H1 (cell line): ENCODE results near the gene ENTR1.
"Not testable (repeated sequence)": the region's sequence is repeated elsewhere in the genome, so short reads cannot be mapped to it uniquely, and the experiment has no call there.

ENCODE experiments used
- POLR2AphosphoS5 ChIP-seq: IDR thresholded peaks from 2 replicates; pipeline ENCODE4 v1.6.1; 2011; ENCODE audit warnings: low read depth, low read length
- SIN3A ChIP-seq, 2 experiments: IDR thresholded peaks in 1 of 2; conservative IDR thresholded peaks in 1 of 2; 2 replicates each; pipeline ENCODE4 v1.6.1; 2011 to 2012; ENCODE audit warnings: low read length in 2 of 2, improper control_type of control experiment in 1 of 2, low read depth in 1 of 2, mild to moderate bottlenecking in 1 of 2
- TF ChIP-seq, protein P1 (sequence below): fragments of 300-600 bp; sonication (generic); IDR thresholded peaks from 2 replicates; pipeline ENCODE4 v1.7.1; 2012; ENCODE audit warnings: low read length, moderate library complexity, mild to moderate bottlenecking, inconsistent platforms; ENCODE audit not compliant: insufficient replicate concordance

DNA sequence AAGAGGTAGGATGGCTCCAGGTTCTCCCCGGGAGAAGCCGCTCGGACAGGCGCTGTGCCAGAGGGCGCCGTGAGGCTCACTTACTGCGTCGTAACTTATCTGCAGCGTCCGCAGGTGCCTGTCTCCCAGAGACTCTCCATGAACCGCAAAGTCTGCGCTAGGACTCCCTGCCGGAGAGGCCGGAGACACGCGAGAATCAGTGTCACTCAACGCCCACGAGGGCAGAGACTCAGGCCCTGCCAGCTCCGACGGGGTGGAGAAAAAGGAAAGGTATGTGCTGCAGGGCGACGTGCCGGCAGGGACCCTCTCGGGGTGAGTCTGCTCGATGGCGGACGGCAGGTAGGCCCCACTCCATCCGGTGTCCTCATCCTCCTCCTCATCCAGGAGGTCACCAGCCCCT is 3.4 kb downstream of the ENTR1 start:
- TF ChIP-seq, protein P1, sequence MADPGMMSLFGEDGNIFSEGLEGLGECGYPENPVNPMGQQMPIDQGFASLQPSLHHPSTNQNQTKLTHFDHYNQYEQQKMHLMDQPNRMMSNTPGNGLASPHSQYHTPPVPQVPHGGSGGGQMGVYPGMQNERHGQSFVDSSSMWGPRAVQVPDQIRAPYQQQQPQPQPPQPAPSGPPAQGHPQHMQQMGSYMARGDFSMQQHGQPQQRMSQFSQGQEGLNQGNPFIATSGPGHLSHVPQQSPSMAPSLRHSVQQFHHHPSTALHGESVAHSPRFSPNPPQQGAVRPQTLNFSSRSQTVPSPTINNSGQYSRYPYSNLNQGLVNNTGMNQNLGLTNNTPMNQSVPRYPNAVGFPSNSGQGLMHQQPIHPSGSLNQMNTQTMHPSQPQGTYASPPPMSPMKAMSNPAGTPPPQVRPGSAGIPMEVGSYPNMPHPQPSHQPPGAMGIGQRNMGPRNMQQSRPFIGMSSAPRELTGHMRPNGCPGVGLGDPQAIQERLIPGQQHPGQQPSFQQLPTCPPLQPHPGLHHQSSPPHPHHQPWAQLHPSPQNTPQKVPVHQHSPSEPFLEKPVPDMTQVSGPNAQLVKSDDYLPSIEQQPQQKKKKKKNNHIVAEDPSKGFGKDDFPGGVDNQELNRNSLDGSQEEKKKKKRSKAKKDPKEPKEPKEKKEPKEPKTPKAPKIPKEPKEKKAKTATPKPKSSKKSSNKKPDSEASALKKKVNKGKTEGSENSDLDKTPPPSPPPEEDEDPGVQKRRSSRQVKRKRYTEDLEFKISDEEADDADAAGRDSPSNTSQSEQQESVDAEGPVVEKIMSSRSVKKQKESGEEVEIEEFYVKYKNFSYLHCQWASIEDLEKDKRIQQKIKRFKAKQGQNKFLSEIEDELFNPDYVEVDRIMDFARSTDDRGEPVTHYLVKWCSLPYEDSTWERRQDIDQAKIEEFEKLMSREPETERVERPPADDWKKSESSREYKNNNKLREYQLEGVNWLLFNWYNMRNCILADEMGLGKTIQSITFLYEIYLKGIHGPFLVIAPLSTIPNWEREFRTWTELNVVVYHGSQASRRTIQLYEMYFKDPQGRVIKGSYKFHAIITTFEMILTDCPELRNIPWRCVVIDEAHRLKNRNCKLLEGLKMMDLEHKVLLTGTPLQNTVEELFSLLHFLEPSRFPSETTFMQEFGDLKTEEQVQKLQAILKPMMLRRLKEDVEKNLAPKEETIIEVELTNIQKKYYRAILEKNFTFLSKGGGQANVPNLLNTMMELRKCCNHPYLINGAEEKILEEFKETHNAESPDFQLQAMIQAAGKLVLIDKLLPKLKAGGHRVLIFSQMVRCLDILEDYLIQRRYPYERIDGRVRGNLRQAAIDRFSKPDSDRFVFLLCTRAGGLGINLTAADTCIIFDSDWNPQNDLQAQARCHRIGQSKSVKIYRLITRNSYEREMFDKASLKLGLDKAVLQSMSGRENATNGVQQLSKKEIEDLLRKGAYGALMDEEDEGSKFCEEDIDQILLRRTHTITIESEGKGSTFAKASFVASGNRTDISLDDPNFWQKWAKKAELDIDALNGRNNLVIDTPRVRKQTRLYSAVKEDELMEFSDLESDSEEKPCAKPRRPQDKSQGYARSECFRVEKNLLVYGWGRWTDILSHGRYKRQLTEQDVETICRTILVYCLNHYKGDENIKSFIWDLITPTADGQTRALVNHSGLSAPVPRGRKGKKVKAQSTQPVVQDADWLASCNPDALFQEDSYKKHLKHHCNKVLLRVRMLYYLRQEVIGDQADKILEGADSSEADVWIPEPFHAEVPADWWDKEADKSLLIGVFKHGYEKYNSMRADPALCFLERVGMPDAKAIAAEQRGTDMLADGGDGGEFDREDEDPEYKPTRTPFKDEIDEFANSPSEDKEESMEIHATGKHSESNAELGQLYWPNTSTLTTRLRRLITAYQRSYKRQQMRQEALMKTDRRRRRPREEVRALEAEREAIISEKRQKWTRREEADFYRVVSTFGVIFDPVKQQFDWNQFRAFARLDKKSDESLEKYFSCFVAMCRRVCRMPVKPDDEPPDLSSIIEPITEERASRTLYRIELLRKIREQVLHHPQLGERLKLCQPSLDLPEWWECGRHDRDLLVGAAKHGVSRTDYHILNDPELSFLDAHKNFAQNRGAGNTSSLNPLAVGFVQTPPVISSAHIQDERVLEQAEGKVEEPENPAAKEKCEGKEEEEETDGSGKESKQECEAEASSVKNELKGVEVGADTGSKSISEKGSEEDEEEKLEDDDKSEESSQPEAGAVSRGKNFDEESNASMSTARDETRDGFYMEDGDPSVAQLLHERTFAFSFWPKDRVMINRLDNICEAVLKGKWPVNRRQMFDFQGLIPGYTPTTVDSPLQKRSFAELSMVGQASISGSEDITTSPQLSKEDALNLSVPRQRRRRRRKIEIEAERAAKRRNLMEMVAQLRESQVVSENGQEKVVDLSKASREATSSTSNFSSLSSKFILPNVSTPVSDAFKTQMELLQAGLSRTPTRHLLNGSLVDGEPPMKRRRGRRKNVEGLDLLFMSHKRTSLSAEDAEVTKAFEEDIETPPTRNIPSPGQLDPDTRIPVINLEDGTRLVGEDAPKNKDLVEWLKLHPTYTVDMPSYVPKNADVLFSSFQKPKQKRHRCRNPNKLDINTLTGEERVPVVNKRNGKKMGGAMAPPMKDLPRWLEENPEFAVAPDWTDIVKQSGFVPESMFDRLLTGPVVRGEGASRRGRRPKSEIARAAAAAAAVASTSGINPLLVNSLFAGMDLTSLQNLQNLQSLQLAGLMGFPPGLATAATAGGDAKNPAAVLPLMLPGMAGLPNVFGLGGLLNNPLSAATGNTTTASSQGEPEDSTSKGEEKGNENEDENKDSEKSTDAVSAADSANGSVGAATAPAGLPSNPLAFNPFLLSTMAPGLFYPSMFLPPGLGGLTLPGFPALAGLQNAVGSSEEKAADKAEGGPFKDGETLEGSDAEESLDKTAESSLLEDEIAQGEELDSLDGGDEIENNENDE, result not testable (repeated sequence)
- TF ChIP-seq POLR2AphosphoS5; SIN3A (conservative IDR thresholded peaks at IDR 0.05 in 1 of 2, IDR thresholded peaks at IDR 0.05 in 1 of 2; ENCODE audit: low read depth in 1 of 2, low read length in 2 of 2): not testable (repeated sequence)
